ENCODE data around the gene CLDN7.

The CLDN7 gene

DNA sequence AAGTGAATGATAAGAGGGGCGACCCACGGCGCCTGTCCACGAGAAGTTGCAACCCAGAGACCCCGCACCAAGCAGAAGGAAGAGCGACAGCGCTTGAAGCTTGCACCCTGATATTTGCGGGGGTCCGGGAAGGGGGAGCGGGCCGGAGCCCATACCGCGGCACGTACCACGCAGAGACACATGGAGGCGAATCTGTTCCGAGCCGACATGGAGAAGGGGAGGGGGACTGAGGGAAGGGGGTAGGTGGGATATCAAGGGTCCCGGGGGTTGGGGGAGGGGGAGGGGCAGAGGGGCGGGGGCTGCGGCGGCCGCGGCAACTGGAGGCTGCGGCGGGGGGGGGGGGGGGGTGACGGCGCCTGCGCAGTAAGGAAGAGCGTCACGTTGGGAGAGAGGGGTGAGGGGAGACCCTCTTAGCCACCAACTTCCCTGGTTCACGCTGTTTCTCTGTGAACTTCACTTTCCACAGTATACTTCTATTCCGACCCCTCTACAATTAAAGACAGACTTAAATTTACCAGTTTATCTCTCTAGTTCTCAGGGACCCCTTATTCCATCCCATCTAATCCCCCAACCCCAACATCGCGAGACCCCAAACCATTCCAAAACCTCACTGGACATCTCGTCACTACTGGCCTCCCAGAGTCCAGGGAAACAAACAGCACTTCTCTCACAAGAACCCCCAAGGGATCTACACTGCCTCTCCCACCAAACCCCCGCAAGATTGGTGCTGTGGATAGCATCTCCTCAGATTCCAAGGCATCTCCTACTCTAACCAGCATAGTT lies 50.6 kb downstream of the CLDN7 start:
- no peak overlapping the region for H3K4me3 Mint-ChIP-seq
- no peaks in the 10 kb centered on the region for H3K36me3 Mint-ChIP-seq
- H3K9me3 Mint-ChIP-seq: no peaks in the 10 kb centered on the region
- H3K4me1 Mint-ChIP-seq: peaks cover 38% of the 10 kb centered on the region
- no peak overlapping the region for H3K27ac Mint-ChIP-seq
- DNase-seq: no peak
- H3K27me3 Mint-ChIP-seq: peaks cover 67% of the 10 kb centered on the region
- CTCF ChIA-PET: no interaction called here

All from activated naive CD4-positive, alpha-beta T cell treated with anti-CD3 and anti-CD28 coated beads, Interleukin-2, amount 10 ng/mL, durations not matched to agents 7 days and 5 days (primary cell).